Pancreas (tissue), 10 donors: ENCODE data around the gene TMEM95. TPM values are rescaled to one million over a fixed set of nuclear protein-coding genes. Genes with fewer than 3 reads are reported as not detected.
"Not testable (repeated sequence)": the region's sequence is repeated elsewhere in the genome, so short reads cannot be mapped to it uniquely, and the experiment has no call there.

ENCODE experiments used
- ATAC-seq, 4 donors: fragments of 200-7000 bp; cut with Tn5 transposase; one replicate each; pipeline versions ENCODE4 v1.8.0 to v1.9.1; 2020; ENCODE audit warnings: mild to moderate bottlenecking in 4 of 4, moderate library complexity in 4 of 4
- DNase-seq, 6 donors: peaks; one replicate each; pipeline ENCODE4 v3.0.0-alpha.2; 2020
- FAIRE-seq: peaks from 2 replicates; lab custom pipeline; 2012; peaks lifted over from hg19 to GRCh38; lab: Jason Lieb, UNC
- H3K27ac ChIP-seq, 4 donors: fragments of 200-600 bp; sonication (generic); 1 replicate in 3 of 4; 2 replicates in 1 of 4; pipeline versions ENCODE4 v1.5.0 to v1.8.0; 2020
- H3K27me3 ChIP-seq, 4 donors: fragments of 200-600 bp; one replicate each; pipeline ENCODE4 v1.8.0; 2021
- H3K36me3 ChIP-seq, 3 donors: fragments of 200-600 bp; sonication (generic) in 1 of 3; one replicate each; pipeline versions ENCODE4 v1.5.0 to v1.8.0; 2020 to 2021
- H3K4me1 ChIP-seq, 3 donors: fragments of 200-600 bp; one replicate each; pipeline ENCODE4 v1.8.0; 2021
- H3K4me3 ChIP-seq, 4 donors: fragments of 200-600 bp; sonication (generic) in 2 of 4; one replicate each; pipeline versions ENCODE4 v1.5.0 to v1.8.0; 2020 to 2021
- H3K9me3 ChIP-seq, 4 donors: fragments of 200-600 bp; one replicate each; pipeline ENCODE4 v1.8.0; 2021
- WGBS, 2 donors: extraction: QIAGEN DNeasy Blood & Tissue Kit; methylation state at CpG; one replicate each; pipeline ENCODE4 v1.1.7; 2013; 5-methylcytosine and 5-hydroxymethylcytosine counted together
- intact Hi-C, 3 donors: fragments of 100-400 bp; cut with DNase I; formaldehyde crosslinking; loops; one replicate each; pipeline versions ENCODE4 v1.11.1 to v1.14.2; 2022
- polyA plus RNA-seq, 2 donors: library from polyadenylated mRNA; stranded (reverse); fragments of 200-250 nt; gene quantifications; one replicate each; pipeline ENCODE4 v1.2.3, GENCODE V29; 2013
- total RNA-seq, 6 donors: library from RNA; stranded (reverse); fragmentation: NEBNext Ultra II Directional in 4 of 6; extraction: Animal tissue kit (Norgen Biotek cat#: 25700) in 4 of 6; gene quantifications; one replicate each; pipeline versions ENCODE4 v1.2.1 to v1.2.4, GENCODE V29; 2021 to 2023
- TF ChIP-seq, protein P1 (sequence below), 4 donors: fragments of 200-600 bp; sonication (generic) in 3 of 4; IDR thresholded peaks; one replicate each; pipeline versions ENCODE4 v1.5.0 to v1.8.0; 2021; ENCODE audit warnings: antibody characterized with exemption in 4 of 4
- donor health status: healthy with polysubstance abuse.
- donor health status: DM: no; HTN: no; CAD: no; lungs with moderate emphysema.
- donor health status: DM: no; HTN: no; CAD: no.
- donor health status: control.
- donor health status: control.
- donor health status: Bipolar disorder and iron deficiency.
- donor health status: DM: yes; HTN: yes; CAD: no.
- donor health status: DM: no; HTN: no; CAD: no.
- donor health status: DM: no; HTN: no; CAD: no.
- donor health status: DM: yes; HTN: yes; CAD: no.

The TMEM95 gene
- total and polyA plus RNA-seq, 8 donors: not detected

DNA sequence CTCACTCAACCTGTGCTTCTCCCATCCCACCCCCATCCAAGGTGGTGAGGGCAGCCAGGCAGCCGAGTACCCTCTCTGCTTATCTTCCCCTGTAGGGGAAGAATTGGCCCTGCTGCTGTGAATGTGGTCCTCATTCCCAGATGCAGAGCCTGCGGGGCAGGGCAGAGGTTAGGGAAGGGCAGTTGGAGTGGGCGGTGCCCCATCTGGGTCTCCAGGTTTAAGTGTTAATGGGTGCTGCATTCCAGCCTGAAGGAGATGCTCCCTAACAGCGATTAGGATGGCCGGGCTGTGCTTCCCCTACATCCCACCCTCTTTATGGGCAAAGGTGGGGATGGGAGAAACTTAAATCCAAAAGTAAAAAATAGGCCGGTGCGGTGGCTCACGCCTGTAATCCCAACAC is 12.1 kb downstream of the TMEM95 start:
- ATAC-seq (no peak), DNase-seq (no peak), FAIRE-seq (no peak)
- H3K27me3 ChIP-seq: no peaks in the 10 kb centered on the region
- H3K4me3 ChIP-seq: no peak overlapping the region
- H3K4me1 ChIP-seq: no peaks in the 10 kb centered on the region
- intact Hi-C loops: no loop called here
- TF ChIP-seq, protein P1, sequence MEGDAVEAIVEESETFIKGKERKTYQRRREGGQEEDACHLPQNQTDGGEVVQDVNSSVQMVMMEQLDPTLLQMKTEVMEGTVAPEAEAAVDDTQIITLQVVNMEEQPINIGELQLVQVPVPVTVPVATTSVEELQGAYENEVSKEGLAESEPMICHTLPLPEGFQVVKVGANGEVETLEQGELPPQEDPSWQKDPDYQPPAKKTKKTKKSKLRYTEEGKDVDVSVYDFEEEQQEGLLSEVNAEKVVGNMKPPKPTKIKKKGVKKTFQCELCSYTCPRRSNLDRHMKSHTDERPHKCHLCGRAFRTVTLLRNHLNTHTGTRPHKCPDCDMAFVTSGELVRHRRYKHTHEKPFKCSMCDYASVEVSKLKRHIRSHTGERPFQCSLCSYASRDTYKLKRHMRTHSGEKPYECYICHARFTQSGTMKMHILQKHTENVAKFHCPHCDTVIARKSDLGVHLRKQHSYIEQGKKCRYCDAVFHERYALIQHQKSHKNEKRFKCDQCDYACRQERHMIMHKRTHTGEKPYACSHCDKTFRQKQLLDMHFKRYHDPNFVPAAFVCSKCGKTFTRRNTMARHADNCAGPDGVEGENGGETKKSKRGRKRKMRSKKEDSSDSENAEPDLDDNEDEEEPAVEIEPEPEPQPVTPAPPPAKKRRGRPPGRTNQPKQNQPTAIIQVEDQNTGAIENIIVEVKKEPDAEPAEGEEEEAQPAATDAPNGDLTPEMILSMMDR (IDR thresholded peaks at IDR 0.05): no peak
- WGBS, 2 donors: 80 to 82% methylated on average over 8 of the region's 8 CpGs
- no peaks in the 10 kb centered on the region for H3K9me3 ChIP-seq
- no peaks in the 10 kb centered on the region for H3K36me3 ChIP-seq
- H3K27ac ChIP-seq: no peak overlapping the region

DNA sequence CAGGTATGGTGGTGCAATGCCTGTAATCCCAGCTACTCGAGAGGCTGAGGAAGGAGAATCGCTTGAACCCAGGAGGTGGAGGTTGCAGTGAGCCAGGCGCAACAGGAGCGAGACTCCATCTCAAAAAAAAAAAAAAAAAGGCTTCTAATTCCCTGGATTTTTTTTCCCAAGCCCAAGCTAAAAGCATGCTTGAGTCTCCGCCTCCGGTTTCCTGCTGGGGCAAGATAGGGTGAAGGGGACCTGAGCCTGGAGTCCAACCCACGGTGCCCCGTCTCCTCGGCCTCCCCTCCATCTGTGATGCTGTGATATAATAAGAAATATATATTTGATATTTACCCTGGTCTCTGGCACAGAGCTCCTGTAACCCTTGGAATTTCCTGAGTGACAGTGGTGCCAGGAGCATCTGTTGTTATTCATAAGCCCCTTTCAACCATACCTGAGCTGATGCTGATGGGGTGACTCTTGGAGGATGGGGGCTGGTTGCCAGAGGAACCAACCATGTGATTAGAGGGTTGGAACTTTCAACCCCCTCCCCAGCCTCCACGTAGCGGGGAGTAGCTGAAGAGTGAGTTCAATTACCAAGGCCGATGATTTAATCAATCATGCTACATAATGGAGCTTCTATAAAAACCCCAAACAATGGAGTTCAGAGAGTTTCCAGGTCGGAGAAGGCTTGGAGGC is 13.1 kb downstream of the TMEM95 start:
- intact Hi-C loops: no loop called here
- 60 to 66% methylated on average over 13 of the region's 13 CpGs for WGBS, 2 donors

DNA sequence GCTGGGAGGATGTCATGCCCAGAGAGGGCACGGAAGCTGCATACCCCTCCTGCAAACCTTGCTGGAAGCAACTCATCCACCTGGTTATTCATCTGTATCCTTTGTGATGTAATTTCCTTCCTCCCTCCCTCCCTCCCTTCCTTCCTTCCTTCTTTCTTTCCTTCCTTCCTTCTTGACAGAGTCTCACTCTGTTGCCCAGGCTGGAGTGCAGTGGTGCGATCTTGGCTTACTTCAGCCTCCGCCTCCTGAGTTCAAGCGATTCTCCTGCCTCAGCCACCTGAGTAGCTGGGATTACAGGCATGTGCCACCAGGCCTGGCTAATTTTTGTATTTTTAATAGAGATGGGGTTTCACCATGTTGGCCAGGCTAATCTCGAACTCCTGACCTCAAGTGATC is 13.6 kb downstream of the TMEM95 start:
- H3K27ac ChIP-seq, H3K36me3 ChIP-seq, ATAC-seq, H3K4me1 ChIP-seq, H3K9me3 ChIP-seq, H3K4me3 ChIP-seq, FAIRE-seq, intact Hi-C loops, DNase-seq, H3K27me3 ChIP-seq: not testable (repeated sequence)
- WGBS, 2 donors: 73 to 78% methylated on average over 5 of the region's 5 CpGs

More for the DNA sequence above, 13.1 kb downstream of the TMEM95 start:
- no peak overlapping the region for H3K4me3 ChIP-seq
- no peak for DNase-seq
- H3K4me1 ChIP-seq: no peaks in the 10 kb centered on the region
- H3K36me3 ChIP-seq: no peaks in the 10 kb centered on the region
- TF ChIP-seq, protein P1 (IDR thresholded peaks at IDR 0.05): no peak
- H3K9me3 ChIP-seq: no peaks in the 10 kb centered on the region
- H3K27me3 ChIP-seq: no peaks in the 10 kb centered on the region
- no peak overlapping the region for H3K27ac ChIP-seq
- ATAC-seq: no peak
- FAIRE-seq: no peak

DNA sequence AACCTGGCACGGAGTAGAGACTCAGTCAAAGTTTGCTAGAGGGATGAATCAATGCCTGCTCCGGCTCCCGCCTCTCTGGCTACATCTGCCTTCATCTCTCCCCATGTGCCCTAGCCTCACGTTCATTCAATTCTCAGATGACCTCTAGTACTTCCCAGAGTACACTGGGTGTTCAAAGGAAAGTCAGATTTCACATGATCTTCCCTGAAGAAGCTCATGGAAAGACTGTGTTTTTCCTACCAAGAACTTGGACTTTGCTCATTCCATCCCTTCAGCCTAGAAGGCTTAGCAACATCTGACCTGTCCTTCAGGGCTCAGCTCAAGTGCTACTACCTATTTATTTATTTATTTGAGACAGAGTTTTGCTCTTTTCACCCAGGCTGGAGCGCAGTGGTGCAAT is 14.9 kb downstream of the TMEM95 start:
- FAIRE-seq: no peak
- Histone ChIP-seq H3K4me3 (no peak overlapping the region), H3K27me3 (no peaks in the 10 kb centered on the region), H3K36me3 (no peaks in the 10 kb centered on the region), H3K9me3 (no peaks in the 10 kb centered on the region), H3K4me1 (no peaks in the 10 kb centered on the region), H3K27ac (no peak overlapping the region)
- WGBS, 2 donors: 66 to 70% methylated on average over 5 of the region's 5 CpGs
- no peak for ATAC-seq
- intact Hi-C loops: no loop called here
- TF ChIP-seq, protein P1 (IDR thresholded peaks at IDR 0.05): no peak
- no peak for DNase-seq

DNA sequence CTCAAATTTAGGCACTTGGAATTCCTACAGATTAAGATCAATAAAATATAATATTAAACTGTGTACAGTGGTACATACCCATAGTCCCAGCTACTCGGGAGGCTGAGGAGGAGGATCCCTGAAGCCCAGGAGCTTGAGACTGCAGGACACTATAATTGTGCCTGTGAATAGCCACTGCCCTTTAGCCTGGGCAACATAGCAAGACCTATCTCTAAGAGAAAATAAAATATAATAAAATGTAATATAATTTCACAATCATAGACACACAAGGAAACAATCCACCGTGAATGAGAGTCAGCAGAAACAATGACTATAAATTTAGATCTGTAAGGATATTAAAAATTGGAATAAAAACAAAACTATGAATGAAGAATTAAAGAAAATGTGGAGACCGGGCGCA is 15.9 kb downstream of the TMEM95 start:
- Histone ChIP-seq H3K36me3 (no peaks in the 10 kb centered on the region), H3K4me3 (no peak overlapping the region), H3K27ac (no peak overlapping the region), H3K27me3 (no peaks in the 10 kb centered on the region), H3K9me3 (no peaks in the 10 kb centered on the region), H3K4me1 (no peaks in the 10 kb centered on the region)
- TF ChIP-seq, protein P1 (IDR thresholded peaks at IDR 0.05): no peak
- intact Hi-C loops: no loop called here
- WGBS, 2 donors: 64 to 71% methylated on average over 4 of the region's 4 CpGs
- DNase-seq: no peak
- ATAC-seq: no peak
- FAIRE-seq: no peak
